ENCODE measurements around the gene CD302. TPM values are rescaled to one million over a fixed set of nuclear protein-coding genes. Genes with fewer than 3 reads are reported as not detected.

The CD302 gene
- polyA plus RNA-seq, 1 donor from 2014 or later, result not detected

DNA sequence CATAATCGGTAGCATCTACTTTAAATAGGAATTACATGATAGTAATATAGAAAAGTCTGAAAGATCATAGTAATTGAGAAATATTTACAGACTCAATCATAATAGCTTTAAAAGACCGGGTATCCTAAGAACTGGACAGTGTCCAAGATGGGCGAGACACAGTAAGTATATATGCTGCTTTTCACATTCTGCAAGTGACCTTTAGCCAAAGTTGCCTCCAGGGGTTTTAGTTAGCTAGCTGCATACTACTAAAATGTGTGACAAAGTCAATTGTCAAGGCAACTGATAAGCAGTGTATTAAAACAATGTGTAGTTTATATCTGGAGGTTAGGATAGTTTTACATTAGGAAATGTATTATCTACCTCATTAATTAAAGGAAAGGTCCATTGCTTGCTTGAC, 24.6 kb downstream of the CD302 start:
- Histone ChIP-seq H3K27ac (ENCODE audit: low read length) (no peak overlapping the region), H3K9me2 (ENCODE audit: insufficient read depth, low read length) (no peaks in the 10 kb centered on the region), H3K4me3 (ENCODE audit: low read length) (no peak overlapping the region), H2AFZ (ENCODE audit: low read depth, low read length) (no peak overlapping the region), H3K36me3 (ENCODE audit: insufficient read depth, low read length) (no peaks in the 10 kb centered on the region), H3K79me2 (replicated peaks; ENCODE audit: insufficient read depth, low read length) (no peaks in the 10 kb centered on the region), H3K4me2 (ENCODE audit: low read length) (no peak overlapping the region), H3K27me3 (ENCODE audit: insufficient read depth, low read depth, low read length) (no peaks in the 10 kb centered on the region), H3F3A (ENCODE audit: insufficient read depth, low read length, poor library complexity, severe bottlenecking) (no peaks in the 10 kb centered on the region), H4K20me1 (ENCODE audit: insufficient read depth) (no peaks in the 10 kb centered on the region), H3K9me3 (ENCODE audit: low read length) (no peaks in the 10 kb centered on the region), H3K9ac (ENCODE audit: low read length) (no peak overlapping the region)
- TF ChIP-seq, protein P1, sequence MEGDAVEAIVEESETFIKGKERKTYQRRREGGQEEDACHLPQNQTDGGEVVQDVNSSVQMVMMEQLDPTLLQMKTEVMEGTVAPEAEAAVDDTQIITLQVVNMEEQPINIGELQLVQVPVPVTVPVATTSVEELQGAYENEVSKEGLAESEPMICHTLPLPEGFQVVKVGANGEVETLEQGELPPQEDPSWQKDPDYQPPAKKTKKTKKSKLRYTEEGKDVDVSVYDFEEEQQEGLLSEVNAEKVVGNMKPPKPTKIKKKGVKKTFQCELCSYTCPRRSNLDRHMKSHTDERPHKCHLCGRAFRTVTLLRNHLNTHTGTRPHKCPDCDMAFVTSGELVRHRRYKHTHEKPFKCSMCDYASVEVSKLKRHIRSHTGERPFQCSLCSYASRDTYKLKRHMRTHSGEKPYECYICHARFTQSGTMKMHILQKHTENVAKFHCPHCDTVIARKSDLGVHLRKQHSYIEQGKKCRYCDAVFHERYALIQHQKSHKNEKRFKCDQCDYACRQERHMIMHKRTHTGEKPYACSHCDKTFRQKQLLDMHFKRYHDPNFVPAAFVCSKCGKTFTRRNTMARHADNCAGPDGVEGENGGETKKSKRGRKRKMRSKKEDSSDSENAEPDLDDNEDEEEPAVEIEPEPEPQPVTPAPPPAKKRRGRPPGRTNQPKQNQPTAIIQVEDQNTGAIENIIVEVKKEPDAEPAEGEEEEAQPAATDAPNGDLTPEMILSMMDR (IDR thresholded peaks at IDR 0.05; ENCODE audit: poor library complexity, severe bottlenecking), result no peak
- no peak for TF ChIP-seq POLR2AphosphoS5 (IDR thresholded peaks at IDR 0.05)
- TF ChIP-seq SMC3 (conservative IDR thresholded peaks at IDR 0.05; ENCODE audit: poor library complexity), result no peak
- TF ChIP-seq, protein P2, sequence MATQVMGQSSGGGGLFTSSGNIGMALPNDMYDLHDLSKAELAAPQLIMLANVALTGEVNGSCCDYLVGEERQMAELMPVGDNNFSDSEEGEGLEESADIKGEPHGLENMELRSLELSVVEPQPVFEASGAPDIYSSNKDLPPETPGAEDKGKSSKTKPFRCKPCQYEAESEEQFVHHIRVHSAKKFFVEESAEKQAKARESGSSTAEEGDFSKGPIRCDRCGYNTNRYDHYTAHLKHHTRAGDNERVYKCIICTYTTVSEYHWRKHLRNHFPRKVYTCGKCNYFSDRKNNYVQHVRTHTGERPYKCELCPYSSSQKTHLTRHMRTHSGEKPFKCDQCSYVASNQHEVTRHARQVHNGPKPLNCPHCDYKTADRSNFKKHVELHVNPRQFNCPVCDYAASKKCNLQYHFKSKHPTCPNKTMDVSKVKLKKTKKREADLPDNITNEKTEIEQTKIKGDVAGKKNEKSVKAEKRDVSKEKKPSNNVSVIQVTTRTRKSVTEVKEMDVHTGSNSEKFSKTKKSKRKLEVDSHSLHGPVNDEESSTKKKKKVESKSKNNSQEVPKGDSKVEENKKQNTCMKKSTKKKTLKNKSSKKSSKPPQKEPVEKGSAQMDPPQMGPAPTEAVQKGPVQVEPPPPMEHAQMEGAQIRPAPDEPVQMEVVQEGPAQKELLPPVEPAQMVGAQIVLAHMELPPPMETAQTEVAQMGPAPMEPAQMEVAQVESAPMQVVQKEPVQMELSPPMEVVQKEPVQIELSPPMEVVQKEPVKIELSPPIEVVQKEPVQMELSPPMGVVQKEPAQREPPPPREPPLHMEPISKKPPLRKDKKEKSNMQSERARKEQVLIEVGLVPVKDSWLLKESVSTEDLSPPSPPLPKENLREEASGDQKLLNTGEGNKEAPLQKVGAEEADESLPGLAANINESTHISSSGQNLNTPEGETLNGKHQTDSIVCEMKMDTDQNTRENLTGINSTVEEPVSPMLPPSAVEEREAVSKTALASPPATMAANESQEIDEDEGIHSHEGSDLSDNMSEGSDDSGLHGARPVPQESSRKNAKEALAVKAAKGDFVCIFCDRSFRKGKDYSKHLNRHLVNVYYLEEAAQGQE (IDR thresholded peaks at IDR 0.05; ENCODE audit: borderline replicate concordance), result no peak
- TF ChIP-seq RAD21 (conservative IDR thresholded peaks at IDR 0.05), result no peak
- TF ChIP-seq EZH2 (IDR thresholded peaks at IDR 0.05; ENCODE audit: borderline replicate concordance, insufficient read depth, low read length, poor library complexity, severe bottlenecking), result no peak
- TF ChIP-seq EP300 (conservative IDR thresholded peaks at IDR 0.05; ENCODE audit: poor library complexity, severe bottlenecking), result no peak

DNA sequence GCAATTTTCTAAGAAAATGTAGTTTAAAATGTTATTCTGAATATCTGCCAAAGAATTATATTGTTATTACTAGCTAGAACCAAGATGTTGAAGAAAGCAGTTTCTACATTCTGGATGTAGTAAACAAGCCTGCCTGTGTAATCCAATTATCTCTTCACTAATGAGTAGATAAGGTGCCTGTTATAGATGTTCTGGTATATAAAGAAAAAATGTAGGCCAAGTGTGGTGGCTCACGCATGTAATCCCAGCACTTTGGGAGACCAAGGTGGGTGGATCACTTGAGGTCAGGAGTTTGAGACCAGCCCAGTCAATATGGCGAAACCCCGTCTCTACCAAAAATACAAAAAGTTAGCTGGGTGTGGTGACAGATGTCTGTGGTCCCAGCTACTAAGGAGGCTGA, 28.9 kb downstream of the CD302 start:
- H3K4me2 ChIP-seq (ENCODE audit: low read length), result no peak overlapping the region
- H4K20me1 ChIP-seq (ENCODE audit: insufficient read depth), result no peaks in the 10 kb centered on the region

More for the DNA sequence above, 28.9 kb downstream of the CD302 start:
- Histone ChIP-seq H3K9ac (ENCODE audit: low read length) (no peak overlapping the region), H3K4me3 (ENCODE audit: low read length) (no peak overlapping the region), H3K27ac (ENCODE audit: low read length) (no peak overlapping the region), H3K9me3 (ENCODE audit: low read length) (no peaks in the 10 kb centered on the region), H3K36me3 (ENCODE audit: insufficient read depth, low read length) (no peaks in the 10 kb centered on the region), H2AFZ (ENCODE audit: low read depth, low read length) (no peak overlapping the region), H3K79me2 (replicated peaks; ENCODE audit: insufficient read depth, low read length) (no peaks in the 10 kb centered on the region), H3F3A (ENCODE audit: insufficient read depth, low read length, poor library complexity, severe bottlenecking) (no peaks in the 10 kb centered on the region), H3K27me3 (ENCODE audit: insufficient read depth, low read depth, low read length) (no peaks in the 10 kb centered on the region), H3K9me2 (ENCODE audit: insufficient read depth, low read length) (no peaks in the 10 kb centered on the region)
- TF ChIP-seq, protein P1 (IDR thresholded peaks at IDR 0.05; ENCODE audit: poor library complexity, severe bottlenecking), result no peak
- TF ChIP-seq EZH2 (IDR thresholded peaks at IDR 0.05; ENCODE audit: borderline replicate concordance, insufficient read depth, low read length, poor library complexity, severe bottlenecking), result no peak
- TF ChIP-seq RAD21 (conservative IDR thresholded peaks at IDR 0.05), result no peak
- no peak for TF ChIP-seq EP300 (conservative IDR thresholded peaks at IDR 0.05; ENCODE audit: poor library complexity, severe bottlenecking)
- TF ChIP-seq POLR2AphosphoS5 (IDR thresholded peaks at IDR 0.05), result no peak
- no peak for TF ChIP-seq TAF1 (IDR thresholded peaks at IDR 0.05; ENCODE audit: low read depth)
- TF ChIP-seq SMC3 (conservative IDR thresholded peaks at IDR 0.05; ENCODE audit: poor library complexity), result no peak
- TF ChIP-seq MXI1 (conservative IDR thresholded peaks at IDR 0.05; ENCODE audit: poor library complexity, severe bottlenecking), result no peak
- TF ChIP-seq, protein P2 (IDR thresholded peaks at IDR 0.05; ENCODE audit: borderline replicate concordance), result no peak

All from neural cell (in vitro differentiated cells).